Lower lobe of right lung (tissue), 2 donors: ENCODE results near the gene PCP4. TPM values are rescaled to one million over a fixed set of nuclear protein-coding genes. Genes with fewer than 3 reads are reported as not detected.

Source experiments
- ATAC-seq, 2 donors: fragments of 200-7000 bp; cut with Tn5 transposase; one replicate each; pipeline ENCODE4 v1.9.1; 2020 to 2022; ENCODE audit warnings: mild to moderate bottlenecking in 2 of 2, moderate library complexity in 2 of 2
- DNase-seq: peaks from one replicate; pipeline ENCODE4 v3.0.0-alpha.2; 2020
- H3K27ac ChIP-seq: fragments of 200-600 bp; one replicate; pipeline ENCODE4 v1.8.0; 2022
- H3K27me3 ChIP-seq: fragments of 200-600 bp; one replicate; pipeline ENCODE4 v1.8.0; 2022; ENCODE audit warnings: low read depth
- H3K36me3 ChIP-seq: fragments of 200-600 bp; one replicate; pipeline ENCODE4 v1.8.0; 2022; ENCODE audit warnings: mild to moderate bottlenecking
- H3K4me1 ChIP-seq: fragments of 200-600 bp; one replicate; pipeline ENCODE4 v1.8.0; 2022
- H3K4me3 ChIP-seq: fragments of 200-600 bp; one replicate; pipeline ENCODE4 v1.8.0; 2022; ENCODE audit warnings: mild to moderate bottlenecking
- H3K9me3 ChIP-seq: fragments of 200-600 bp; one replicate; pipeline ENCODE4 v1.8.0; 2022
- intact Hi-C: fragments of 100-400 bp; cut with DNase I; formaldehyde crosslinking; loops from one replicate; pipeline ENCODE4 v1.11.0; 2022
- total RNA-seq: library from RNA; stranded (reverse); fragmentation: NEBNext Ultra II Directional; extraction: Animal tissue kit (Norgen Biotek cat#: 25700); gene quantifications from one replicate; pipeline ENCODE4 v1.2.1, GENCODE V29; 2021
- TF ChIP-seq, protein P1 (sequence below): fragments of 200-600 bp; IDR thresholded peaks from one replicate; pipeline ENCODE4 v1.8.0; 2022; ENCODE audit warnings: antibody characterized with exemption, mild to moderate bottlenecking
- donor health status: DM: no; HTN: yes; CAD: no; lungs with severe emphysema.

The PCP4 gene
- total RNA-seq, 1 donor from 2014 or later, result 0.95 TPM

DNA sequence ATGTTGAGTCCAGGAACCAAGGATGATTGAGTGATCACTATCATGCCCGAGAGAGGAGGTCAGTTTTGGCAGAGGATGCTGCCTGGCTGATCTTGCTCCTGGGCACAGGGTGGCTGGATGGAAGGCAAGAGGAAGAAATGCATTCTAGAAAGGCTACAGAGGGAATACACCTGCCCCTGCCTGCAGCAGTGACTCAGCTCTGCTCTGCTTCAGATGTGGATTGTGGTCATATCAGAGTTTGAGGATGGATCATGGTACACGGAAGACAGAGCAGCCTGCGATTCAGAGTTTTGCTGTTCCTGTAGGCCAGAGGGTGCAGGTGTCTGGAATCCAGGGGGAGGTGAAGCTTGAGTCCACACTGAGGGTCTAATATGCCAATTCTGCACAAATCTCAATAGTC, 37.2 kb downstream of the PCP4 start:
- DNase-seq, result no peak
- ATAC-seq, result no peak
- H3K4me1 ChIP-seq, result no peaks in the 10 kb centered on the region
- no peaks in the 10 kb centered on the region for H3K27me3 ChIP-seq
- no peak overlapping the region for H3K27ac ChIP-seq
- H3K9me3 ChIP-seq, result no peaks in the 10 kb centered on the region
- TF ChIP-seq, protein P1, sequence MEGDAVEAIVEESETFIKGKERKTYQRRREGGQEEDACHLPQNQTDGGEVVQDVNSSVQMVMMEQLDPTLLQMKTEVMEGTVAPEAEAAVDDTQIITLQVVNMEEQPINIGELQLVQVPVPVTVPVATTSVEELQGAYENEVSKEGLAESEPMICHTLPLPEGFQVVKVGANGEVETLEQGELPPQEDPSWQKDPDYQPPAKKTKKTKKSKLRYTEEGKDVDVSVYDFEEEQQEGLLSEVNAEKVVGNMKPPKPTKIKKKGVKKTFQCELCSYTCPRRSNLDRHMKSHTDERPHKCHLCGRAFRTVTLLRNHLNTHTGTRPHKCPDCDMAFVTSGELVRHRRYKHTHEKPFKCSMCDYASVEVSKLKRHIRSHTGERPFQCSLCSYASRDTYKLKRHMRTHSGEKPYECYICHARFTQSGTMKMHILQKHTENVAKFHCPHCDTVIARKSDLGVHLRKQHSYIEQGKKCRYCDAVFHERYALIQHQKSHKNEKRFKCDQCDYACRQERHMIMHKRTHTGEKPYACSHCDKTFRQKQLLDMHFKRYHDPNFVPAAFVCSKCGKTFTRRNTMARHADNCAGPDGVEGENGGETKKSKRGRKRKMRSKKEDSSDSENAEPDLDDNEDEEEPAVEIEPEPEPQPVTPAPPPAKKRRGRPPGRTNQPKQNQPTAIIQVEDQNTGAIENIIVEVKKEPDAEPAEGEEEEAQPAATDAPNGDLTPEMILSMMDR, result no peak
- intact Hi-C loops, result no loop called here
- H3K36me3 ChIP-seq, result no peaks in the 10 kb centered on the region
- H3K4me3 ChIP-seq, result no peak overlapping the region

DNA sequence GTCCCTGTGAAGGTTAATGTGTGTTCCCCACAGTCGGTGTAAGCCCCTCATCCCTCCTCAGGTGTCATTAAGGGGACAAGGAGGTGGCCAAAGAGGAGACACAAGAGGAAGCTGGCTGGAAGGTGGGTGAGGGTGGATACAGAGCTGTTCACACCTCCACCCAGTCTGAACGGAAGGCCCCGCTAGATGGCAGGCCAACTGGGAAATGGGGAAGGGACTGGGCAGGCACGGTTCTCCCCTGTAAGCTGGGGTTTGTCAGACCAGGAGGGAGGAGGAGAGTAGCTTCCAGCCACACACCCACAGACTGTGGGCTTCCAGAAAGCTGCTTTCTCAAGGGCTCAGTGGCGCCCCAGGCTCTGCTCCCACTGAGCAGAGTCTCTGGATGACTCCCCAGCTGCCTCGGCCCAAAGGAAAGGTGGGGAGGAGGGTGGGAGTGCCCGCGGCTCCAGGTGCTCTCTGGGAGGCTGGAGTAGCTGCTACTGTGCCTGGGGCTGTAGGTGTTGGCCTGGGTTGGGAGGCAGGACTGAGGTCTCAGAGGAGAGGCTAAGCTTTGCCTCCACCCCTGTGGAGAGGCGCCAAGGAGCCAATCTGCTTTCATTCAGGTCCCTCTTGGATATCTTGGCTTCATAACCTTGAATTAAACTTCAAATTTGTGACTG, 41.2 kb downstream of the PCP4 start:
- Histone ChIP-seq H3K4me3 (no peak overlapping the region), H3K27me3 (no peaks in the 10 kb centered on the region), H3K27ac (no peak overlapping the region), H3K36me3 (no peaks in the 10 kb centered on the region), H3K9me3 (no peaks in the 10 kb centered on the region), H3K4me1 (no peaks in the 10 kb centered on the region)
- TF ChIP-seq, protein P1, result no peak
- intact Hi-C loops, result no loop called here
- ATAC-seq (no peak), DNase-seq (no peak)

DNA sequence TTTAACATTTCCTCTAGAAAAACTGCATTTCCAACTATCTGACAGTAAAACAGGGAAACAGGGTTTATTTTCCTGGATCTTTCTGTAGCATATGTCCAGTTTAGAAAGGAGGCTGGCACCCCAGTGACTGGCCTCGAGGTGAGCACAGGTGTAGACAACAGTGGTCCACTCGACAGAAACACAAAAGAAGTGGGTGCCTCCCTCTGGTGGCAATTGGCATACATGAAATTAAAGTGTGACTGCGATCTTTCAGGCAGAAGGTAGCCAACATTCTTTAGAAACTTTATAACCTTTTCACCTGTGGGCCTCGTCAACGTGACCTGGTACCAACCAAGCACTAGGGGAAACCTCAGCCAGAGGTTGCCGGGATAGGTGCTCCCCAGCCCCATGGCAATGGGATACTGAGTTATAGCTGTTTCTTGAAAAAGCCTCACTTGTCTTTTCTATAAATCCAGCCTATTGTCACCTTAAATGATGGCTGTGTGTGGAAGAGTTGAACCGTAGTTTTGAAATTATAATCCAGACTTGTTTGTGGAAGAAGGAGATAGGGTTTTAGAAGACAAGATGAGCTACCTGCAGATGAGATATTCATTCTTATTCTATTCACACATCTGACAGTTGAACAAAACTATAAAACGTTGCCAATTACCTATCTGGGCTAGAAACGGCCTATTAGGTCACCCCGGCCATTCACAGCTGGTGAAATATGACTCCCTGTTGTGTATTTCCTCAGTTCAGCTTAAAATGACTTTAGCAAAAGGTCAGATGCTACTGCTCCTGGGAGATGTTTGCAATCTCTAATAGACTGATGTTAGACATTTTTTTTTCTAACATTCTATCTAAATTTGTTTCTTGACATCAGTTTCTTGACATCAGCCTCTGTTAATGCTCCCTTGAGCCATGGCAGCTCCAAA, 44.3 kb downstream of the PCP4 start:
- Histone ChIP-seq H3K36me3 (no peaks in the 10 kb centered on the region), H3K9me3 (no peaks in the 10 kb centered on the region), H3K27ac (no peak overlapping the region), H3K27me3 (no peaks in the 10 kb centered on the region), H3K4me1 (no peaks in the 10 kb centered on the region), H3K4me3 (no peak overlapping the region)
- ATAC-seq (no peak), DNase-seq (no peak)
- TF ChIP-seq, protein P1, result no peak
- intact Hi-C loops, result no loop called here

DNA sequence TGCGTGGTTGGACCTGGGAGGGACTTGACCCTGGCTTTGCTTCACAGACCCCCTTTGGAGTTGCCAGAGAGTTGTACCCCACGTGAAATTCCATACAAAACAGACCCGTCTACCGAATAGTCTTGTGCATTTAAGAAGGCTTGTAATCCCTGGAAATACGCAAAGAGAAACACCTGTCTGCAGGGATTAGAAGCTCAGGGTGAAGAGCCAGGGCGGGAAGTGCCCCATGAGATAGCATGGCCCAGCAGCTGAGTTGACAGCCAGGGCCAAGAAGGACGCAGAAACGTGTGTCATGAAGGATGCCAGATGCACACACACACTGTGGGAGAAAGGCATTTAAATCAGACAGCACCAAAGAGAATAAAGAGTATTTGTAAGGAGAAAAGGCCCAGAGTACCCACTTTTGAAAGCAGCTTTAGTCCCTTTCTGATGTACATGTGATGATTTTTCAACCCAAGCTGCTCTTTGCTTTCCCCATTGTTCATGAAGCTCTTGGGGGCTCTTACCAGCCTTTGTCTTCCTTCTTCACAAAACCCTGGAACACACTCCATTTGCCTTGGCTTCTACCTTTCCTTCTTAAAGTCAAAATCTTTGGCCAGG, 46.6 kb downstream of the PCP4 start:
- no peaks in the 10 kb centered on the region for H3K36me3 ChIP-seq
- no peaks in the 10 kb centered on the region for H3K9me3 ChIP-seq
- no peak overlapping the region for H3K27ac ChIP-seq
- DNase-seq, result no peak
- no peak for ATAC-seq
- TF ChIP-seq, protein P1, result no peak
- no peaks in the 10 kb centered on the region for H3K4me1 ChIP-seq
- no peak overlapping the region for H3K4me3 ChIP-seq
- intact Hi-C loops, result no loop called here
- H3K27me3 ChIP-seq, result no peaks in the 10 kb centered on the region

DNA sequence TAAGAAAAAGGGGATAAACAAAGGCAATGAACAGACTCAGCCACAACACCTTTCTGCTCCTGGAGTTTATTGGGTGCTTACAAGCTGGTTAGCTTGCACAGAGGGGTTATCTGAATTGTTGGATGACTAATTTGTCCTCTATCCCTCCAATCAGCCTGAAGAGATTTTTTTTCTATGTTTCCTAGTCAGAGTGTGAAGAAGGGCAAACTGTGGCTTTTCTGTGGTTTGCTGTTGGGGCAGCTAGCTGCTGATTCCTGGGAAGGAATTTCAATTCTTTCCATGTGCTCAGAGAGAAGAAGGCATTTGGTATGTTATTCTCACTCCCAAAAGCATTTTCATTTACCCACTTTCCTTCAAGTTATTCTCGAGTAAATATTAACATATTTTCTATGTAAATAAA, 48.6 kb downstream of the PCP4 start:
- no peaks in the 10 kb centered on the region for H3K27me3 ChIP-seq
- TF ChIP-seq, protein P1, result no peak
- no peak overlapping the region for H3K27ac ChIP-seq
- no peaks in the 10 kb centered on the region for H3K4me1 ChIP-seq
- intact Hi-C loops, result no loop called here
- ATAC-seq, result no peak
- no peak for DNase-seq
- no peak overlapping the region for H3K4me3 ChIP-seq
- no peaks in the 10 kb centered on the region for H3K9me3 ChIP-seq
- no peaks in the 10 kb centered on the region for H3K36me3 ChIP-seq
